Kidney (tissue), 14 donors: Measurements from ENCODE around the gene ZNF71. TPM values are rescaled to one million over a fixed set of nuclear protein-coding genes. Genes with fewer than 3 reads are reported as not detected.

Experiments used
- DNase-seq, 5 donors: peaks; one replicate each; pipeline ENCODE4 v3.0.0-alpha.2; 2013 to 2020
- FAIRE-seq: peaks from 2 replicates; lab custom pipeline; 2012; peaks lifted over from hg19 to GRCh38; lab: Jason Lieb, UNC
- H3K27ac ChIP-seq, 2 donors: one replicate each; pipeline ENCODE4 v1.7.0; 2013; ENCODE audit warnings: low read depth in 2 of 2, low read length in 2 of 2, inconsistent platforms in 1 of 2
- H3K27me3 ChIP-seq: one replicate; pipeline ENCODE4 v1.7.1; 2013; ENCODE audit warnings: low read length, inconsistent platforms; ENCODE audit not compliant: control insufficient read depth, insufficient read depth
- H3K36me3 ChIP-seq, 3 donors: one replicate each; pipeline versions ENCODE4 v1.7.0 to v1.7.1; 2013; ENCODE audit warnings: low read length in 3 of 3, control low read depth in 1 of 3, inconsistent platforms in 1 of 3; ENCODE audit not compliant: insufficient read depth in 3 of 3, control insufficient read depth in 2 of 3
- H3K4me1 ChIP-seq, 3 donors: one replicate each; pipeline versions ENCODE4 v1.7.0 to v1.7.1; 2013; ENCODE audit warnings: low read length in 3 of 3, inconsistent platforms in 1 of 3, low read depth in 1 of 3; ENCODE audit not compliant: control insufficient read depth in 2 of 3, insufficient read depth in 2 of 3
- H3K4me3 ChIP-seq, 3 donors: one replicate each; pipeline versions ENCODE4 v1.7.0 to v1.8.1; 2013; ENCODE audit warnings: low read length in 3 of 3, control low read depth in 1 of 3, inconsistent platforms in 1 of 3
- H3K9ac ChIP-seq, 3 donors: one replicate each; pipeline versions ENCODE4 v1.7.0 to v1.7.1; 2013; ENCODE audit warnings: low read length in 3 of 3, control low read depth in 1 of 3, inconsistent platforms in 1 of 3
- H3K9me3 ChIP-seq, 3 donors: one replicate each; pipeline versions ENCODE4 v1.7.0 to v1.7.1; 2013; ENCODE audit warnings: low read length in 3 of 3, control low read depth in 1 of 3, inconsistent platforms in 1 of 3; ENCODE audit not compliant: control insufficient read depth in 2 of 3, insufficient read depth in 1 of 3
- CTCF ChIP-seq: IDR thresholded peaks from 3 replicates; pipeline ENCODE4 v1.5.1; 2012; ENCODE audit warnings: mild to moderate bottlenecking, moderate library complexity, borderline replicate concordance; ENCODE audit not compliant: insufficient read depth; ENCODE audit errors: extremely low read depth
- intact Hi-C: fragments of 100-400 bp; cut with DNase I; formaldehyde crosslinking; loops from one replicate; pipeline ENCODE4 v1.11.1; 2022
- polyA plus RNA-seq: library from polyadenylated mRNA; stranded (reverse); fragments of 350-450 nt; fragmentation: Illumina TruSeq; extraction: RNeasy Lipid Tissue Mini Kit (QIAGEN cat#74804); gene quantifications from one replicate; pipeline ENCODE4 v1.2.3, GENCODE V29; 2014; ENCODE audit warnings: low read depth, low replicate concordance; ENCODE audit not compliant: insufficient read depth
- total RNA-seq: library from RNA; stranded (reverse); fragmentation: NEBNext Ultra II Directional; extraction: Animal tissue kit (Norgen Biotek cat#: 25700); gene quantifications from one replicate; pipeline ENCODE4 v1.2.1, GENCODE V29; 2021
- donor health status: control.
- donor health status: control.
- donor health status: control.
- donor health status: control.
- donor health status: control.
- donor health status: DM: yes; HTN: yes; CAD: no.
- donor health status: Normal renal cell carcinoma (clear cell type).

Gene ZNF71
- total and polyA plus RNA-seq, 2 donors from 2014 or later: 3.5 to 7.6 TPM

GRCh38 chr19:56642711-56643459 lies 47.8 kb downstream of the ZNF71 start, which contains the start of gene SMIM17:
Gene SMIM17, plus strand, starts transcription at chr19:56643159. Its CDS starts 2,509 bp downstream, at chr19:56645668.
- no peak for TF ChIP-seq CTCF
- peaks cover 6% of the 10 kb centered on the region for H3K27me3 ChIP-seq

GRCh38 chr19:56643460-56643955 lies 48.4 kb downstream of the ZNF71 start:
- TF ChIP-seq CTCF: no peak
- no peak for DNase-seq
- intact Hi-C loops: no loop called here
- Histone ChIP-seq H3K4me3 (no peak overlapping the region), H3K9me3 (peaks cover 0 to 7% (median 0%) of the 10 kb centered on the region in 3 donors), H3K27ac (no peak overlapping the region), H3K4me1 (no peaks in the 10 kb centered on the region), H3K9ac (no peak overlapping the region), H3K27me3 (peaks cover 6% of the 10 kb centered on the region), H3K36me3 (no peaks in the 10 kb centered on the region)
- no peak for FAIRE-seq

More at GRCh38 chr19:56642711-56643459, 47.8 kb downstream of the ZNF71 start, which contains the start of gene SMIM17:
- no peak for DNase-seq
- Histone ChIP-seq H3K27ac (no peak within 1 kb of the TSS), H3K9me3 (peaks cover 0 to 7% (median 0%) of the 10 kb centered on the region in 3 donors), H3K4me3 (no peak within 1 kb of the TSS), H3K9ac (no peak within 1 kb of the TSS), H3K36me3 (no peaks in the 10 kb centered on the region), H3K4me1 (no peaks in the 10 kb centered on the region)
- no peak for FAIRE-seq
- intact Hi-C loops: no loop called here

GRCh38 chr19:56654151-56654550 lies 59.0 kb downstream of the ZNF71 start:
- no peak for DNase-seq
- H3K27me3 ChIP-seq: no peaks in the 10 kb centered on the region
- FAIRE-seq: no peak
- no peak overlapping the region for H3K27ac ChIP-seq
- no peak overlapping the region for H3K9ac ChIP-seq
- H3K9me3 ChIP-seq: no peaks in the 10 kb centered on the region
- no peaks in the 10 kb centered on the region for H3K4me1 ChIP-seq
- no peaks in the 10 kb centered on the region for H3K36me3 ChIP-seq
- no peak overlapping the region for H3K4me3 ChIP-seq
- intact Hi-C loops: no loop called here
- no peak for TF ChIP-seq CTCF
